Fibroblast of lung (primary cell): ENCODE measurements around the gene ANXA2.

Source experiments
- CTCF ChIP-seq, 2 donors: IDR thresholded peaks in 1 of 2; conservative IDR thresholded peaks in 1 of 2; 1 replicate in 1 of 2; 2 replicates in 1 of 2; pipeline ENCODE4 v1.5.1; 2011 to 2012; ENCODE audit warnings: low read length in 2 of 2, control low read depth in 1 of 2, inconsistent platforms in 1 of 2, low read depth in 1 of 2, mild to moderate bottlenecking in 1 of 2
- EZH2 ChIP-seq: IDR thresholded peaks from 2 replicates; pipeline ENCODE4 v1.5.1; 2012; ENCODE audit warnings: low read length, control low read depth, mild to moderate bottlenecking; ENCODE audit errors: missing control alignments

- no peak for TF ChIP-seq CTCF (conservative IDR thresholded peaks at IDR 0.05 in 1 of 2, IDR thresholded peaks at IDR 0.05 in 1 of 2; ENCODE audit: low read depth in 1 of 2, low read length in 2 of 2)
- no peak for TF ChIP-seq EZH2
These were observed 51.7 kb downstream of the ANXA2 start for GRCh38 chr15:60346077-60346476.
